Activated T-helper 17 cell treated with anti-CD3 and anti-CD28 coated beads, Interleukin-2, amount 50 U/mL, for 72 hours (primary cell): ENCODE measurements around the gene TTC17. TPM values are rescaled to one million over a fixed set of nuclear protein-coding genes. Genes with fewer than 3 reads are reported as not detected.

Source experiments
- ATAC-seq: fragments of 150-1000 bp; cut with Tn5 transposase; replicated peaks from 2 replicates; pipeline ENCODE4 v1.10.0; 2021; ENCODE audit warnings: mild to moderate bottlenecking, moderate library complexity
- H3K27ac Mint-ChIP-seq: one replicate; pipeline ENCODE4 v1.8.0; 2022; ENCODE audit warnings: mixed read lengths
- H3K27me3 Mint-ChIP-seq: one replicate; pipeline ENCODE4 v1.8.0; 2022; ENCODE audit warnings: mixed read lengths
- H3K36me3 Mint-ChIP-seq: one replicate; pipeline ENCODE4 v1.8.0; 2022; ENCODE audit warnings: low read depth, mild to moderate bottlenecking, mixed read lengths
- H3K4me1 Mint-ChIP-seq: one replicate; pipeline ENCODE4 v1.8.0; 2022; ENCODE audit warnings: mixed read lengths
- H3K4me3 Mint-ChIP-seq: one replicate; pipeline ENCODE4 v1.8.0; 2022; ENCODE audit warnings: mild to moderate bottlenecking, mixed read lengths
- H3K9me3 Mint-ChIP-seq: one replicate; pipeline ENCODE4 v1.8.0; 2022; ENCODE audit warnings: mixed read lengths
- total RNA-seq, 2 donors: library from RNA; stranded (reverse); gene quantifications; one replicate each; pipeline ENCODE4 v1.2.3, GENCODE V29; 2022

The TTC17 gene
- total RNA-seq, 2 donors from 2014 or later: 58.3 to 77.4 TPM

- Mint-ChIP-seq H3K27ac (no peak overlapping the region), H3K4me1 (no peaks in the 10 kb centered on the region), H3K4me3 (no peak overlapping the region), H3K27me3 (peaks cover 16% of the 10 kb centered on the region), H3K36me3 (no peaks in the 10 kb centered on the region), H3K9me3 (no peaks in the 10 kb centered on the region)
- ATAC-seq: no peak
These were observed 156.4 kb downstream of the TTC17 start for GRCh38 chr11:43515090-43515489.

GRCh38 chr11:43516316-43516850 is 157.7 kb downstream of the TTC17 start:
- ATAC-seq: no peak
- Mint-ChIP-seq H3K36me3 (no peaks in the 10 kb centered on the region), H3K9me3 (peaks cover 10% of the 10 kb centered on the region), H3K27me3 (peaks cover 24% of the 10 kb centered on the region), H3K4me3 (no peak overlapping the region), H3K4me1 (no peaks in the 10 kb centered on the region), H3K27ac (no peak overlapping the region)

GRCh38 chr11:43517518-43517917 is 158.8 kb downstream of the TTC17 start:
- H3K27me3 Mint-ChIP-seq: peaks cover 24% of the 10 kb centered on the region
- ATAC-seq: no peak
- H3K9me3 Mint-ChIP-seq: peaks cover 10% of the 10 kb centered on the region
- H3K36me3 Mint-ChIP-seq: no peaks in the 10 kb centered on the region
- H3K4me3 Mint-ChIP-seq: no peak overlapping the region
- H3K27ac Mint-ChIP-seq: no peak overlapping the region
- no peaks in the 10 kb centered on the region for H3K4me1 Mint-ChIP-seq

DNA sequence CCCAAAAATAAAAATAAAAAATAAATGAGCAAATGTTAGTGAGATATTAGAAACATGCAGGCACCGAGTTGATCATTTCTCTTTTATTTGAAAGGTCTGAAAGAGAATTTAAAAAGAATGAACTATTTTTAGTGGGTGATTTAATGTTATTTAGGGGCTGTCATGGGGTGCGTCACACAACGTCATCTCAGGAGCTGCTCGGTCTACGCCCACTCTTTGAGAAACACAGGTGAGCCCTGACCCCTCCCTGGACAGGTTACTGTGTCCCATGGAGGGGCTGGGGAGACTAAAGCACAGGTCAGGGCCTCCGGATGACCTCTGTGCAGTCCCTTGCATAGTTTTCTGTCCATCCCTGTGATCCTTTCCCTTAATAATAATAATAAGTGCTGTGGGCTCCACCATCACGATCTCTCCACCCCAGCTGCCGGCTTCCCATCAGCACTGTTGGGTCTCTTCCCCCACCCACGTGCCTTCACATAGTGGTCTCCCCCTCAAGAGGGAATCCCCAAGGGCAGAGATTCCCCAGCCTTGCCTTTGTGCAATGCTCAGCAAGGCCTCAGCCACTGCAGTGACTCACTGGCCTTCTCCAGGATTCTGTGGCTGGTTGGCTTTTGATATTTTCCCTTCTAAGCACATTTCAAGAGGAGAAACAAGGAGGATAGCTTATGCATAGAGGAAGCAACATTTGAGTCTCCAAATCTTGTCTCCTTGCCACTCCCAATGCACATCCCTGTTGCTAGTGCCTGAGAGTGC is 159.9 kb downstream of the TTC17 start:
- Mint-ChIP-seq H3K9me3 (peaks cover 10% of the 10 kb centered on the region), H3K27me3 (peaks cover 24% of the 10 kb centered on the region), H3K4me3 (no peak overlapping the region), H3K36me3 (no peaks in the 10 kb centered on the region), H3K27ac (no peak overlapping the region), H3K4me1 (no peaks in the 10 kb centered on the region)
- no peak for ATAC-seq

DNA sequence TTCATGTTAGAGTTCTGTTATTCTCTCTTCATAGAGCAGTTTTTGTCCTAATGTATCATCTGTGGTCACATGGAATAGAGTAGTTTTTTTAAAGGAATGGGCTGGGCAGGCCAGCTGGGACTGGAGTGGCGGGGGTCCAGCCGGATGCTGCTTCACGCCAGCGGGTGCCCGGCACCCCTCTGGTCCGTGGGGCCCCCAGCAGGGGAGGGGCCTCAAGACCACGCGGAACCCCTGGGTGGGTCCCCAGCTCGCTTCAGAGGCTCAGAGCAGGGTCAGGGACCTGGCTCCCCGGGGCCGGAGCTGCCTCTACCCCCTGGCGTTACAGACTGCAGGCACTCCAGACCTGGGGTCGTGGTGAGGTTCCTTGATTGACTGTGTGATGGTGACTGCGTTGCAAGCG is 162.8 kb downstream of the TTC17 start:
- no peaks in the 10 kb centered on the region for H3K36me3 Mint-ChIP-seq
- no peak overlapping the region for H3K27ac Mint-ChIP-seq
- peaks cover 22% of the 10 kb centered on the region for H3K27me3 Mint-ChIP-seq
- no peaks in the 10 kb centered on the region for H3K4me1 Mint-ChIP-seq
- H3K9me3 Mint-ChIP-seq: peaks cover 10% of the 10 kb centered on the region
- ATAC-seq: no peak
- H3K4me3 Mint-ChIP-seq: no peak overlapping the region

DNA sequence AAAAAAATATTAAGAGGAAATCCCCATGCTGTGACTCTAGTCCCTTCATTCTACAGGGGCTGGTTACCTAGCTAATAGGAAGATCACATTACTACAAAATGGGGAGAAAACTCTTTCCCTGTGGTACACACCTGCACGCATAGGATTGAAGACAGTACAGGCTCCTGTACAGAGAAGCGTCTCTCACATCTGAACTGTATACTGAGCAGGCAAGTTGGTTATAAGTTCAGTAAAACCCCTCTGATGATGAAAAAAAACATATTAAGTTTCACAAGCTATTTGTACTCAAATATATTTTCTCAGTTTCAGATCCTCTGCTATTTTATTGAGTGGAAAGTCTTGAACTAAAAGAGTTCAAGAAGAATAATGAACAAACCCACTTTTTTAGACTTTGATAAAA is 164.9 kb downstream of the TTC17 start:
- Mint-ChIP-seq H3K27ac (no peak overlapping the region), H3K9me3 (peaks cover 10% of the 10 kb centered on the region), H3K4me1 (no peaks in the 10 kb centered on the region), H3K27me3 (peaks cover 14% of the 10 kb centered on the region), H3K4me3 (no peak overlapping the region), H3K36me3 (no peaks in the 10 kb centered on the region)
- no peak for ATAC-seq

- no peaks in the 10 kb centered on the region for H3K9me3 Mint-ChIP-seq
- no peak for ATAC-seq
- H3K4me3 Mint-ChIP-seq: no peak overlapping the region
These were observed 173.3 kb downstream of the TTC17 start for GRCh38 chr11:43532041-43532440.

DNA sequence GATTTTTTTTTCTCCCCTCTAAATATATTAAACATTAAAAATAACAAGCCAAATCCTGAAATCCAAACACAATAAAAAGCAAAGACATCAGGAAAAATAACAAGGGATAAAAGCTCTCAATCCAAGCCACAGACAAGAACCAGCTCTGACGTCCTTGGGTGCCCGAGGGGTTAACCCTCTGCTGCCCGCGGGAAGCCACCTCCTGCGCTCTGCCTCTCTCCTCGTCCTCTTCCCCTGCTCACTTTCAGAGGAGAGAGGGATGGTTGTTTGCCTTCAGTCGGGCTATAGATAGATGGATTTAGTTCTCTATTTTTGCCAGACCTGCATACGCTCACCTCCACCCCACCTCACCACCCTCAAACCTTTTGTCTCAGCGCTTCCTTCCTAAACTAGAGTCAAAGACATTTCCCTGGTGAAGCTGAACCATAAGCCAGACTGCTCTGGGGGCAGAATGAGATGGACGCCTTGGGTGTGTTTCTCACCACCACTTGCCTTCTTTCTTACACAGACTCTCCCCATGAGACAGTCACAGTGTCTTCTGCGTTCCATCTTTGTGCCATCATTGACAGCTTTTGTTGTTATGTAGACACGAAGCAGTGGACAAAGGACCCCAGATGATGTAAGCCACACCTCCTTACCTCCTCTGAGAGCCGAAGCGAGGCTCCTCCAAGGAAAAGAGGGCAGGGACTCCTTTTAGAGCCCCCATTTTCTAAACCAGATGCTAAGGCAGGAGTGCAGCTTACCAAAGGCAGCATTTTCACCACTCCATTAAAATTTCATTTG is 179.3 kb downstream of the TTC17 start:
- Mint-ChIP-seq H3K9me3 (no peaks in the 10 kb centered on the region), H3K4me1 (no peaks in the 10 kb centered on the region), H3K27me3 (peaks cover 32% of the 10 kb centered on the region), H3K27ac (no peak overlapping the region), H3K4me3 (no peak overlapping the region), H3K36me3 (no peaks in the 10 kb centered on the region)
- no peak for ATAC-seq

More at GRCh38 chr11:43532041-43532440, 173.3 kb downstream of the TTC17 start:
- Mint-ChIP-seq H3K27me3 (peaks cover 20% of the 10 kb centered on the region), H3K36me3 (no peaks in the 10 kb centered on the region), H3K4me1 (no peaks in the 10 kb centered on the region), H3K27ac (no peak overlapping the region)

DNA sequence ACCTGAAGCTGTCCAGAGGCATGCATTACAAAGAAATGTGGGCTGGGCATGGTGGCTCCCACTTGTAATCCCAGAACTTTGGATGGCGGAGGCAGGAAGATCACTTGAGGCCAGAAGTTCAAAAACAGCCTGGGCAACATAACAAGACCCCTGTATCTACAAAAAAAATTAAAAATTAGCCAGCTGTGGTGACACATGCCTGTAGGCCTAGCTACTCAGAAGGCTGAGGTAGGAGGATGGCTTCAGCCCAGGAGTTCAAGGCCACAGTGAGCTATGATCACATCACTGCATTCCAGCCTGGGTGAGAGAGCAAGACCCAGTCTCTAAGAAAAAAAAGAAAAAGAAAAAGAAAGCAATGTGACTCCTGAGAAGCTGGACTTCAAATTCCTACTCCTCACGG is 183.3 kb downstream of the TTC17 start:
- no peaks in the 10 kb centered on the region for H3K4me1 Mint-ChIP-seq
- no peaks in the 10 kb centered on the region for H3K36me3 Mint-ChIP-seq
- no peak overlapping the region for H3K27ac Mint-ChIP-seq
- ATAC-seq: no peak
- H3K27me3 Mint-ChIP-seq: peaks cover 38% of the 10 kb centered on the region
- no peaks in the 10 kb centered on the region for H3K9me3 Mint-ChIP-seq
- no peak overlapping the region for H3K4me3 Mint-ChIP-seq

- Mint-ChIP-seq H3K9me3 (no peaks in the 10 kb centered on the region), H3K36me3 (no peaks in the 10 kb centered on the region), H3K27me3 (peaks cover 35% of the 10 kb centered on the region), H3K27ac (no peak overlapping the region), H3K4me3 (no peak overlapping the region), H3K4me1 (no peaks in the 10 kb centered on the region)
- ATAC-seq: no peak
These were observed 184.3 kb downstream of the TTC17 start for GRCh38 chr11:43542750-43543712.

Other genes starting within 250 kb of the TTC17 start
- 100 to 1,000 TPM in 1 of 2 donors, 10 to 100 TPM in 1; 95.2 to 157 TPM for gene API5, start 46.9 kb upstream of the TTC17 start, total RNA-seq